HepG2 (cell line): ENCODE measurements around the gene JAGN1. TPM values are rescaled to one million over a fixed set of nuclear protein-coding genes. Genes with fewer than 3 reads are reported as not detected.

Source experiments
- AGO2 ChIP-seq: fragments of 200-400 bp; formaldehyde crosslinking; optimal IDR thresholded peaks from 2 replicates; pipeline ENCODE3; 2017; ENCODE audit warnings: mild to moderate bottlenecking, low read depth, low read length, moderate library complexity
- ELF1 ChIP-seq: sonication (generic); formaldehyde crosslinking; IDR thresholded peaks from 2 replicates; pipeline ENCODE4 v1.4.0; 2020; ENCODE audit warnings: missing genetic modification reagents
- HIVEP1 ChIP-seq: sonication (generic); formaldehyde crosslinking; IDR thresholded peaks from 2 replicates; pipeline ENCODE4 v1.4.0; 2020; ENCODE audit warnings: mild to moderate bottlenecking, missing genetic modification reagents
- HNRNPL ChIP-seq: fragments of 200-400 bp; formaldehyde crosslinking; IDR thresholded peaks from 2 replicates; pipeline ENCODE4 v1.6.1; 2017; ENCODE audit warnings: mild to moderate bottlenecking, low read depth, low read length
- KDM1A ChIP-seq: IDR thresholded peaks from 2 replicates; pipeline ENCODE4 v1.6.1; 2016; ENCODE audit warnings: missing compliant biosample characterization
- MAFG ChIP-seq: sonication (generic); formaldehyde crosslinking; IDR thresholded peaks from 2 replicates; pipeline ENCODE4 v1.5.1; 2020; ENCODE audit warnings: mild to moderate bottlenecking, missing genetic modification reagents
- NRL ChIP-seq: sonication (generic); formaldehyde crosslinking; IDR thresholded peaks from 2 replicates; pipeline ENCODE4 v1.5.0; 2020; ENCODE audit warnings: missing genetic modification reagents, mild to moderate bottlenecking, moderate library complexity, borderline replicate concordance
- PITX1 ChIP-seq: sonication (generic); formaldehyde crosslinking; IDR thresholded peaks from 2 replicates; pipeline ENCODE4 v1.5.1; 2020; ENCODE audit warnings: mild to moderate bottlenecking, missing genetic modification reagents
- PTBP1 ChIP-seq: fragments of 200-400 bp; formaldehyde crosslinking; IDR thresholded peaks from 2 replicates; pipeline ENCODE4 v1.6.1; 2018; ENCODE audit warnings: low read length, low read depth; ENCODE audit not compliant: poor library complexity, severe bottlenecking
- SMARCE1 ChIP-seq: fragments of 450-650 bp; IDR thresholded peaks from 2 replicates; pipeline ENCODE4 v1.6.1; 2017; ENCODE audit warnings: borderline replicate concordance
- SOX6 ChIP-seq, 2 experiments: fragments of 450-650 bp in 1 of 2; sonication (generic) in 1 of 2; formaldehyde crosslinking in 1 of 2; IDR thresholded peaks; 2 replicates each; pipeline versions ENCODE4 v1.4.0 to v1.6.1; 2017 to 2020; ENCODE audit warnings: antibody characterized with exemption in 1 of 2, mild to moderate bottlenecking in 1 of 2, missing genetic modification reagents in 1 of 2
- TEAD2 ChIP-seq: sonication (generic); formaldehyde crosslinking; IDR thresholded peaks from 2 replicates; pipeline ENCODE4 v1.9.0; 2021; ENCODE audit warnings: missing genetic modification reagents
- ZNF207 ChIP-seq: fragments of 450-650 bp; IDR thresholded peaks from 2 replicates; pipeline ENCODE4 v1.6.1; 2016; ENCODE audit warnings: antibody characterized with exemption, borderline replicate concordance
- ZNF329 ChIP-seq: sonication (generic); formaldehyde crosslinking; IDR thresholded peaks from 2 replicates; pipeline ENCODE4 v1.9.0; 2021; ENCODE audit warnings: low read depth, mild to moderate bottlenecking, missing genetic modification reagents
- ZNF343 ChIP-seq: sonication (generic); formaldehyde crosslinking; IDR thresholded peaks from 2 replicates; pipeline ENCODE4 v1.4.0; 2020; ENCODE audit warnings: mild to moderate bottlenecking, missing genetic modification reagents
- ZNF549 ChIP-seq: sonication (generic); formaldehyde crosslinking; IDR thresholded peaks from 2 replicates; pipeline ENCODE4 v1.5.0; 2020; ENCODE audit warnings: missing genetic modification reagents
- ZNF629 ChIP-seq: sonication (generic); formaldehyde crosslinking; conservative IDR thresholded peaks from 2 replicates; pipeline ENCODE4 v1.5.0; 2020; ENCODE audit warnings: missing genetic modification reagents
- ZNF776 ChIP-seq: sonication (generic); formaldehyde crosslinking; IDR thresholded peaks from 2 replicates; pipeline ENCODE4 v1.4.0; 2020; ENCODE audit warnings: mild to moderate bottlenecking, missing genetic modification reagents
- polyA plus RNA-seq, 8 experiments: library from polyadenylated mRNA; depleted of rRNA in 3 of 8; stranded (reverse) in 7 of 8; unstranded in 1 of 8; fragments of >200 nt; fragmentation: Illumina TruSeq in 4 of 8; extraction: Trizol in 4 of 8; gene quantifications; 2 replicates each; pipeline versions ENCODE4 v1.2.1 to v1.2.3, GENCODE V29; 2011 to 2016; ENCODE audit warnings: low read depth in 4 of 8, missing spikeins in 1 of 8, mixed read lengths in 1 of 8; ENCODE audit not compliant: insufficient read depth in 1 of 8
- total RNA-seq, 5 experiments: library from RNA; depleted of rRNA; stranded (reverse); fragments of >200 nt; fragmentation: Illumina TruSeq; extraction: Trizol; gene quantifications; 2 replicates each; pipeline ENCODE4 v1.2.3, GENCODE V29; 2016; ENCODE audit warnings: low read depth in 1 of 5
- TF ChIP-seq, protein P1 (sequence below): sonication (generic); formaldehyde crosslinking; IDR thresholded peaks from 2 replicates; pipeline ENCODE4 v1.8.0; 2022; ENCODE audit warnings: low read depth, missing genetic modification reagents
- TF ChIP-seq, protein P2 (sequence below): sonication (generic); formaldehyde crosslinking; IDR thresholded peaks from 2 replicates; pipeline ENCODE4 v1.9.0; 2021; ENCODE audit warnings: mild to moderate bottlenecking, missing genetic modification reagents
- TF ChIP-seq, protein P3 (sequence below): sonication (generic); formaldehyde crosslinking; conservative IDR thresholded peaks from 2 replicates; pipeline ENCODE4 v1.8.0; 2022; ENCODE audit warnings: missing genetic modification reagents

The JAGN1 gene
- total and polyA plus RNA-seq, 2 of the 13 experiments (the other 11 are each of a cell fraction or from before 2014, with no cell fraction given), result 49.9 to 50.9 TPM

DNA sequence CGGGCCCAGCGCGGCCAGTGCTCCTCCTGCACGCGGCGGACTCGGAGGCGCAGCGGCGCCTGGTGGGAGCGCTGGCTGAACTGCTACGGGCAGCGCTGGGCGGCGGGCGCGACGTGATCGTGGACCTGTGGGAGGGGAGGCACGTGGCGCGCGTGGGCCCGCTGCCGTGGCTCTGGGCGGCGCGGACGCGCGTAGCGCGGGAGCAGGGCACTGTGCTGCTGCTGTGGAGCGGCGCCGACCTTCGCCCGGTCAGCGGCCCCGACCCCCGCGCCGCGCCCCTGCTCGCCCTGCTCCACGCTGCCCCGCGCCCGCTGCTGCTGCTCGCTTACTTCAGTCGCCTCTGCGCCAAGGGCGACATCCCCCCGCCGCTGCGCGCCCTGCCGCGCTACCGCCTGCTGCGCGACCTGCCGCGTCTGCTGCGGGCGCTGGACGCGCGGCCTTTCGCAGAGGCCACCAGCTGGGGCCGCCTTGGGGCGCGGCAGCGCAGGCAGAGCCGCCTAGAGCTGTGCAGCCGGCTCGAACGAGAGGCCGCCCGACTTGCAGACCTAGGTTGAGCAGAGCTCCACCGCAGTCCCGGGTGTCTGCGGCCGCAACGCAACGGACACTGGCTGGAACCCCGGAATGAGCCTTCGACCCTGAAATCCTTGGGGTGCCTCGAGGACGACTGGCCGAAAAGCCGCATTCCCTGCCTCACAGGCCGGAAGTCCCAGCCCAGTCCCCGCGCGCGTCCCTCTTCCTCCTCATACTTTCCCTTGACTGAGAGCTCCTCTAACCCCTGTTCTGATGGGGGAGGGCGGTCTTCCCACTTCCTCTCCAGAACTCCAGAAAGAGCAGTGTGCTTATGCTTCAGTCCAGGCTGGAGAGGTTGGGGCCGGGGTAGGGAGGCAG, 25.1 kb downstream of the JAGN1 start (continued):
- TF ChIP-seq, protein P1, sequence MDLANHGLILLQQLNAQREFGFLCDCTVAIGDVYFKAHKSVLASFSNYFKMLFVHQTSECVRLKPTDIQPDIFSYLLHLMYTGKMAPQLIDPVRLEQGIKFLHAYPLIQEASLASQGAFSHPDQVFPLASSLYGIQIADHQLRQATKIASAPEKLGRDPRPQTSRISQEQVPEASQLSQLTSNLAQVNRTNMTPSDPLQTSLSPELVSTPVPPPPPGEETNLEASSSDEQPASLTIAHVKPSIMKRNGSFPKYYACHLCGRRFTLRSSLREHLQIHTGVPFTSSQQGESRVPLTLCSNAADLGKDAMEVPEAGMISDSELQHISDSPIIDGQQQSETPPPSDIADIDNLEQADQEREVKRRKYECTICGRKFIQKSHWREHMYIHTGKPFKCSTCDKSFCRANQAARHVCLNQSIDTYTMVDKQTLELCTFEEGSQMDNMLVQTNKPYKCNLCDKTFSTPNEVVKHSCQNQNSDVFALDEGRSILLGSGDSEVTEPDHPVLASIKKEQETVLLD, result no peak; the same call in 1 of the 2 replicates
- TF ChIP-seq ZNF343 (CRISPR knock-in tag) (no peak), ZNF329 (peak; percentile 60; the same call in 1 of the 2 replicates), ZNF776 (peak; percentile 75; the same call in 1 of the 2 replicates), SMARCE1 (no peak), ZNF549 (CRISPR knock-in tag) (no peak), KDM1A (no peak), ZNF629 (CRISPR knock-in tag) (no peak), ELF1 (CRISPR knock-in tag) (peak; percentile 72), HNRNPL (no peak), NRL (CRISPR knock-in tag) (no peak), SOX6 (IDR thresholded peaks at IDR 0.05) (no peak), SOX6 (CRISPR knock-in tag; IDR thresholded peaks at IDR 0.05) (0 out of 2 replicates have a peak, but pooled peaks have one; percentile 37), AGO2 (peak; percentile 95), MAFG (CRISPR knock-in tag) (no peak), PTBP1 (no peak), HIVEP1 (CRISPR knock-in tag) (no peak), ZNF207 (no peak), PITX1 (CRISPR knock-in tag) (no peak), TEAD2 (CRISPR knock-in tag) (peak; percentile 86)
- TF ChIP-seq, protein P2, sequence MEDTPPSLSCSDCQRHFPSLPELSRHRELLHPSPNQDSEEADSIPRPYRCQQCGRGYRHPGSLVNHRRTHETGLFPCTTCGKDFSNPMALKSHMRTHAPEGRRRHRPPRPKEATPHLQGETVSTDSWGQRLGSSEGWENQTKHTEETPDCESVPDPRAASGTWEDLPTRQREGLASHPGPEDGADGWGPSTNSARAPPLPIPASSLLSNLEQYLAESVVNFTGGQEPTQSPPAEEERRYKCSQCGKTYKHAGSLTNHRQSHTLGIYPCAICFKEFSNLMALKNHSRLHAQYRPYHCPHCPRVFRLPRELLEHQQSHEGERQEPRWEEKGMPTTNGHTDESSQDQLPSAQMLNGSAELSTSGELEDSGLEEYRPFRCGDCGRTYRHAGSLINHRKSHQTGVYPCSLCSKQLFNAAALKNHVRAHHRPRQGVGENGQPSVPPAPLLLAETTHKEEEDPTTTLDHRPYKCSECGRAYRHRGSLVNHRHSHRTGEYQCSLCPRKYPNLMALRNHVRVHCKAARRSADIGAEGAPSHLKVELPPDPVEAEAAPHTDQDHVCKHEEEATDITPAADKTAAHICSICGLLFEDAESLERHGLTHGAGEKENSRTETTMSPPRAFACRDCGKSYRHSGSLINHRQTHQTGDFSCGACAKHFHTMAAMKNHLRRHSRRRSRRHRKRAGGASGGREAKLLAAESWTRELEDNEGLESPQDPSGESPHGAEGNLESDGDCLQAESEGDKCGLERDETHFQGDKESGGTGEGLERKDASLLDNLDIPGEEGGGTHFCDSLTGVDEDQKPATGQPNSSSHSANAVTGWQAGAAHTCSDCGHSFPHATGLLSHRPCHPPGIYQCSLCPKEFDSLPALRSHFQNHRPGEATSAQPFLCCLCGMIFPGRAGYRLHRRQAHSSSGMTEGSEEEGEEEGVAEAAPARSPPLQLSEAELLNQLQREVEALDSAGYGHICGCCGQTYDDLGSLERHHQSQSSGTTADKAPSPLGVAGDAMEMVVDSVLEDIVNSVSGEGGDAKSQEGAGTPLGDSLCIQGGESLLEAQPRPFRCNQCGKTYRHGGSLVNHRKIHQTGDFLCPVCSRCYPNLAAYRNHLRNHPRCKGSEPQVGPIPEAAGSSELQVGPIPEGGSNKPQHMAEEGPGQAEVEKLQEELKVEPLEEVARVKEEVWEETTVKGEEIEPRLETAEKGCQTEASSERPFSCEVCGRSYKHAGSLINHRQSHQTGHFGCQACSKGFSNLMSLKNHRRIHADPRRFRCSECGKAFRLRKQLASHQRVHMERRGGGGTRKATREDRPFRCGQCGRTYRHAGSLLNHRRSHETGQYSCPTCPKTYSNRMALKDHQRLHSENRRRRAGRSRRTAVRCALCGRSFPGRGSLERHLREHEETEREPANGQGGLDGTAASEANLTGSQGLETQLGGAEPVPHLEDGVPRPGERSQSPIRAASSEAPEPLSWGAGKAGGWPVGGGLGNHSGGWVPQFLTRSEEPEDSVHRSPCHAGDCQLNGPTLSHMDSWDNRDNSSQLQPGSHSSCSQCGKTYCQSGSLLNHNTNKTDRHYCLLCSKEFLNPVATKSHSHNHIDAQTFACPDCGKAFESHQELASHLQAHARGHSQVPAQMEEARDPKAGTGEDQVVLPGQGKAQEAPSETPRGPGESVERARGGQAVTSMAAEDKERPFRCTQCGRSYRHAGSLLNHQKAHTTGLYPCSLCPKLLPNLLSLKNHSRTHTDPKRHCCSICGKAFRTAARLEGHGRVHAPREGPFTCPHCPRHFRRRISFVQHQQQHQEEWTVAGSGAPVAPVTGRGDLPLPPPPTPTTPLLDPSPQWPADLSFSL, result no peak
- TF ChIP-seq, protein P3, sequence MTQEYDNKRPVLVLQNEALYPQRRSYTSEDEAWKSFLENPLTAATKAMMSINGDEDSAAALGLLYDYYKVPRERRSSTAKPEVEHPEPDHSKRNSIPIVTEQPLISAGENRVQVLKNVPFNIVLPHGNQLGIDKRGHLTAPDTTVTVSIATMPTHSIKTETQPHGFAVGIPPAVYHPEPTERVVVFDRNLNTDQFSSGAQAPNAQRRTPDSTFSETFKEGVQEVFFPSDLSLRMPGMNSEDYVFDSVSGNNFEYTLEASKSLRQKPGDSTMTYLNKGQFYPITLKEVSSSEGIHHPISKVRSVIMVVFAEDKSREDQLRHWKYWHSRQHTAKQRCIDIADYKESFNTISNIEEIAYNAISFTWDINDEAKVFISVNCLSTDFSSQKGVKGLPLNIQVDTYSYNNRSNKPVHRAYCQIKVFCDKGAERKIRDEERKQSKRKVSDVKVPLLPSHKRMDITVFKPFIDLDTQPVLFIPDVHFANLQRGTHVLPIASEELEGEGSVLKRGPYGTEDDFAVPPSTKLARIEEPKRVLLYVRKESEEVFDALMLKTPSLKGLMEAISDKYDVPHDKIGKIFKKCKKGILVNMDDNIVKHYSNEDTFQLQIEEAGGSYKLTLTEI, result no peak
